GM19328 (cell line): ENCODE data around the gene FSTL4.

Experiments used
- ATAC-seq: cut with Tn5 transposase; IDR thresholded peaks from one replicate; pipeline ENCODE4 v1.9.1; 2021; ENCODE audit warnings: mild to moderate bottlenecking, moderate library complexity; ENCODE audit not compliant: unreplicated experiment

FSTL4 gene

DNA sequence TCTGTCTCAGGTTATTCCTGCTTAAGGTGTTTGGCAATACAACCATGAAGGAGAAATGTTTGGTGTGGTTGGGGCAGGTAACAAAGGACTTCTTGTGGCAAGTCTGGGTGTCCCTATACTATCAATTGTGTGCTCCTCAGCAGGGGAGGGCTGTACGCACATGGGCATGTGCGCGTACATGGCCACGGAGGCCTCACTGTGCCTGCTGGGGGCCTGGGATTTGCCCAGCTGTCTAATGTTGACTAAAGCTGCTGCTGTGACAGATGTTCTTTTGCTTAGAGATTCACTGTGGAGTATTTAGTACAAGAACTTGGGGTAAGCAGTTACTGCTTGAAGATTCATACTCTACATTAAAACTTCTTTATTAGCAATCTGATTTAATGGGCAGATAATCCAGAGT is 463.0 kb downstream of the FSTL4 start:
- no peak for ATAC-seq

DNA sequence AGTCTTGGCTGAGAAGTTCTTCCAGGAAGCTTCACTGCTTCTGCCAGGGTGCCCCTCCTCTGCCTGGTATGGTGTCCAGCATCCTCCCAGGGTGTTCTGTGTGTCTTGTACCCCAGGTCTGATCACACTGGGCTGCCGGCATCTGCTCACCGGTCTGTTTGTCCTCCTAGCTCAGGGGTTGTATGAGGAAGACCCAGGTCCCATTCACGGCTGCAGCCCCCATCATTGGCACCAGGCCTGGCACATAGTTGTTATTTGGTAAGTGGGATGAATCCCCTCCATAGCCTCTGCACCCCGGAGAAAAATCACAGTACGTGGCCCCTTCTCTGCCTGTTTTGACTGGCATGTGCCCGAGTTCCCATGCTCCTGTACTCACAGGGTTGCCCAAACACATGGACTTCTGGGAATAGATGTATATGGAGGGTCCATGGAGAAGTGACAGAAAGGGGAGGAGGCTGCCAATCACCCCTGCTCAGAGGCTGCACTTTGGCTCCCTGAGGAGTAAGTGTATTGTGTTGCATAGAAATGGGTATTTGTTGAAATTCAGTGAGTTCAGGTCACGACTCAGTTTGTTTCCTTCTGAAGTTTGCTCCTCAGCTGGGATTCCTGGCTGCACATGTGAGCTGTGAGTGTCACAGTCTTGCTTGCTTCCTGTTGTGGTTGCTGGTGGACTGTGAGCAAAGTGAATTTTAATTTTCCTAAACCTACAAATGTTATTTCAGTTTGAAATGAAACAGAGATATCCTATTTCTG is 464.4 kb downstream of the FSTL4 start:
- ATAC-seq, result no peak

DNA sequence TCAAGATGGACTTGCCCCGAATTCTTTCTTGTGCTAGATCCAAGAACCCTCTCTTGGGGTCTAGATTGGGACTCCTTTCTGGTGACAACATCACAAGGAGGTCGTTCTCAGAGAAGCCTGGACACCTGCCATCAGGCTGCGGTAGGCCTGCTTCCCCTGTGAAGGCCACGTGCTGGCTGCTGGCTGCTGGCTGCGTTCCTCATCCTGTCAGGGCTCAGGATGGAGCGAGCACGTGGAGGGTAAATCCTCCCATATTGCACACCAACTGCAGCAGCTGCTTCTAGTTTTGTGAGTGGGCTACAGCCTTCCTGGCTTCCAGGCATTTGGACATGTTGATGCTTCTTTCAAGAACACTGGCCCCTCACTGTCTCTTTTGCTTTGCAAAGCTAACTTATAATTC is 464.9 kb downstream of the FSTL4 start:
- no peak for ATAC-seq
